Activated CD8-positive, alpha-beta T cell treated with anti-CD3 and anti-CD28 coated beads, Interleukin-2, amount 10 ng/mL, durations not matched to agents 7 days and 5 days (primary cell): ENCODE data around the gene DNASE1L2. TPM values are rescaled to one million over a fixed set of nuclear protein-coding genes. Genes with fewer than 3 reads are reported as not detected.

Source experiments
- ATAC-seq: fragments of 150-1000 bp; cut with Tn5 transposase; one replicate; pipeline ENCODE4 v1.10.0; 2021; ENCODE audit warnings: moderate library complexity
- CTCF ChIA-PET: fragments of 350-600 bp; sonication (Branson Sonifier 250); formaldehyde crosslinking; loops from one replicate; lab custom pipeline; 2021; ENCODE audit warnings: antibody characterized with exemption; lab: Charles Lee
- POLR2A ChIA-PET: fragments of 350-600 bp; sonication (Branson Sonifier 250); formaldehyde crosslinking; loops from one replicate; lab custom pipeline; 2021; ENCODE audit warnings: antibody characterized with exemption; lab: Charles Lee
- DNase-seq: peaks from one replicate; pipeline ENCODE4 v3.0.0-alpha.2; 2020
- H3K27ac Mint-ChIP-seq: one replicate; pipeline ENCODE4 v1.8.0; 2021; ENCODE audit warnings: mild to moderate bottlenecking, mixed read lengths
- H3K27me3 Mint-ChIP-seq: one replicate; pipeline ENCODE4 v1.8.0; 2021; ENCODE audit warnings: low read depth, mixed read lengths
- H3K36me3 Mint-ChIP-seq: one replicate; pipeline ENCODE4 v1.8.0; 2021; ENCODE audit warnings: low read depth, mixed read lengths
- H3K4me1 Mint-ChIP-seq: one replicate; pipeline ENCODE4 v1.8.0; 2021; ENCODE audit warnings: low read depth, mixed read lengths
- H3K4me3 Mint-ChIP-seq: one replicate; pipeline ENCODE4 v1.8.0; 2021; ENCODE audit warnings: mild to moderate bottlenecking, mixed read lengths
- H3K9me3 Mint-ChIP-seq: one replicate; pipeline ENCODE4 v1.8.0; 2022; ENCODE audit warnings: mixed read lengths; ENCODE audit not compliant: insufficient read depth
- total RNA-seq, 2 experiments: library from RNA; stranded (reverse); gene quantifications; one replicate each; pipeline ENCODE4 v1.2.3, GENCODE V29; 2021

The DNASE1L2 gene
- total RNA-seq, 2 experiments from 2014 or later, result 3.3 to 4.1 TPM

DNA sequence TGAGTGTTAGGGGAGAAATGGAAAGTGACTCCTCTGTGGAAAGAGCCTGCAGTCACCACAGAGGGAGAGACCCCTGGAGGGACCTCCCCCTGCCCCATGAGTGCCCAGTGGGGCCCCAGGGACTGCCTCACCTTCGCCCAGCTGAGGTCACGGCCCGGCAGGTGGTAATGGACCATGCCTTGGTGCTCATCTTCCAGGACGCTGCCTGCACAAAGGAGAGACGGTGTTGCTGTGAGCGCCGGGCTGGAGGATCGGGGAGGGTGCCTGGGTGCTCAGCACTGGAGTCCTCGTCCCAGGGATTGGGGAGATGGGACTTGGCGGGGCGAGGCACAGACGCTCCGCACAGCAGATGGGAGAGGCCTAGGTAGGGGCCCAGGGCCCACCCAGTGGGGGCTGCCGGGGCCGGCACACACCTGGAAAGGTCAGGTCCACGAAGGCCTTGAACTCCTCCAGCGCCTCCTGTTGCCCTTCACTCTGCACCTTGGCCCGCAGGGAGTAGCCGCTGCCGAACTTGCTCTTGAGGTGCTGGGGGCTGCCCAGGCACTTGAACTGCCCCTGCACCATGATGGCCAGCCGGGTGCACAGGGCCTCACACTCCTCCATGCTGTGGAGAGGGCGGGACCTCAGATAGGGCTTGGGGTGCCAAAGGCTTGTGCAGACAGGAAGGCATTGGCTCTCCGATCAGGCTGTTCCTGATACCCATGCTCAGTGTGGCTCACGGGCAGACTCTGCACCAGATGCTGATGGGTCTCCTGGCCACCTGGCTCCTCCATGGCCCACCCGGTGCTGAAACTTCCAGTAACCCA is 41.4 kb downstream of the DNASE1L2 start:
- CTCF ChIA-PET, result no interaction called here
- H3K36me3 Mint-ChIP-seq, result no peaks in the 10 kb centered on the region
- DNase-seq (no peak), ATAC-seq (no peak)
- POLR2A ChIA-PET, result no interaction called here
- H3K27ac Mint-ChIP-seq, result no peak overlapping the region
- no peaks in the 10 kb centered on the region for H3K27me3 Mint-ChIP-seq
- H3K4me1 Mint-ChIP-seq, result no peaks in the 10 kb centered on the region
- no peak overlapping the region for H3K4me3 Mint-ChIP-seq
- H3K9me3 Mint-ChIP-seq, result no peaks in the 10 kb centered on the region

- H3K4me3 Mint-ChIP-seq, result no peak overlapping the region
- H3K27me3 Mint-ChIP-seq, result no peaks in the 10 kb centered on the region
- POLR2A ChIA-PET, result interaction anchor here (1.3 kb wide), 1 partner anchor 9 kb away, joined by 3 read pairs; no protein-coding TSS in a partner anchor
- no peak overlapping the region for H3K27ac Mint-ChIP-seq
- H3K4me1 Mint-ChIP-seq, result no peaks in the 10 kb centered on the region
- H3K36me3 Mint-ChIP-seq, result no peaks in the 10 kb centered on the region
- no peak for ATAC-seq
- no peaks in the 10 kb centered on the region for H3K9me3 Mint-ChIP-seq
- CTCF ChIA-PET, result interaction anchor here (0.9 to 1.2 kb wide), 2 partner anchors 8 to 19 kb away, joined by 4 read pairs; no protein-coding TSS in a partner anchor
- DNase-seq, result no peak
Observed at GRCh38 chr16:2278272-2278608, 42.0 kb downstream of the DNASE1L2 start.

- POLR2A ChIA-PET, result interaction anchor here (1.1 to 1.3 kb wide), 2 partner anchors 9 to 10 kb away, joined by 3 read pairs; no protein-coding TSS in a partner anchor
- H3K27me3 Mint-ChIP-seq, result no peaks in the 10 kb centered on the region
- DNase-seq (no peak), ATAC-seq (no peak)
- CTCF ChIA-PET, result interaction anchor here (0.9 to 1.2 kb wide), 2 partner anchors 9 to 18 kb away, joined by 4 read pairs; no protein-coding TSS in a partner anchor
- H3K27ac Mint-ChIP-seq, result no peak overlapping the region
- H3K36me3 Mint-ChIP-seq, result no peaks in the 10 kb centered on the region
- H3K4me3 Mint-ChIP-seq, result no peak overlapping the region
- H3K9me3 Mint-ChIP-seq, result no peaks in the 10 kb centered on the region
- no peaks in the 10 kb centered on the region for H3K4me1 Mint-ChIP-seq
Observed at GRCh38 chr16:2278956-2279800, 42.9 kb downstream of the DNASE1L2 start.

- no peak for ATAC-seq
- CTCF ChIA-PET, result interaction anchor here (1.4 kb wide), 1 partner anchor 60 kb away, joined by 3 read pairs; the partner anchor contains the start of gene ABCA3
- POLR2A ChIA-PET, result interaction anchor here (1.1 to 1.4 kb wide), 2 partner anchors 8 to 233 kb away, joined by 3 read pairs; no protein-coding TSS in a partner anchor
- Mint-ChIP-seq H3K4me3 (no peak overlapping the region), H3K36me3 (no peaks in the 10 kb centered on the region), H3K27ac (no peak overlapping the region), H3K9me3 (no peaks in the 10 kb centered on the region), H3K4me1 (no peaks in the 10 kb centered on the region), H3K27me3 (no peaks in the 10 kb centered on the region)
- no peak for DNase-seq
Observed at GRCh38 chr16:2280461-2280860, 44.2 kb downstream of the DNASE1L2 start.

DNA sequence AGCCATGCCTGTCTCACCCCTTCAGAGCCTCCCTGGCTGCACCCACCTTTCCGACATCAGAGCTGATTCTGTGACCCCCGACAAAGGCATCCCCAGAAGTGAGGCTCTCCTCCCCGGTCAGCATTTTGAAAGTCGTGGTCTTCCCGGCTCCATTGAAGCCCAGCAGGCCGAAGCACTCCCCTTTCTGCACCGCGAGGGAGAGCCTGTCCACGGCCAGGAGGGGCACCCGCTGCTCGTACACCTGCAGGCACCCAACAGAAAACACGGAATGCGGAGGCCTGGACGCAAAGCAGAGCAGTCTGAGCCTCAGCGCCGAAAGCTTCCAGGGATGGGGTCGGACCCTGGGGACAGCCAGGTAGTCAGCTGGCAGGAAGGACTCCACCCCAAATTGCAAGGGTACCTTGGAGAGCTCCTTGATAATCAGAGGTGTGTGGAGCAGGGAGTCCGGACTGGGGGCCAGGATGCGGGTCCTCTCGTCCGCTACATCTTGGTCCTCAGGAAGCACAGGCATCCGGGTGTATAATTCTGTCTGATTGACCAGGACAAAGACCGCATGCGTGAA is 44.8 kb downstream of the DNASE1L2 start:
- H3K4me3 Mint-ChIP-seq, result no peak overlapping the region
- H3K4me1 Mint-ChIP-seq, result no peaks in the 10 kb centered on the region
- H3K27me3 Mint-ChIP-seq, result no peaks in the 10 kb centered on the region
- H3K27ac Mint-ChIP-seq, result no peak overlapping the region
- ChIA-PET POLR2A (interaction anchor here (0.6 to 1.4 kb wide), 2 partner anchors 232 to 672 kb away, joined by 3 to 5 read pairs; no protein-coding TSS in a partner anchor), CTCF (interaction anchor here (1.4 kb wide), 1 partner anchor 59 kb away, joined by 3 read pairs; the partner anchor contains the start of gene ABCA3)
- ATAC-seq (no peak), DNase-seq (no peak)
- no peaks in the 10 kb centered on the region for H3K36me3 Mint-ChIP-seq
- no peaks in the 10 kb centered on the region for H3K9me3 Mint-ChIP-seq

- Mint-ChIP-seq H3K36me3 (no peaks in the 10 kb centered on the region), H3K4me3 (no peak overlapping the region), H3K4me1 (no peaks in the 10 kb centered on the region), H3K9me3 (no peaks in the 10 kb centered on the region), H3K27ac (no peak overlapping the region), H3K27me3 (no peaks in the 10 kb centered on the region)
- ChIA-PET POLR2A (interaction anchor here (1.0 kb wide), 1 partner anchor 9 kb away, joined by 3 read pairs; no protein-coding TSS in a partner anchor), CTCF (no interaction called here)
- no peak for DNase-seq
- ATAC-seq, result no peak
Observed at GRCh38 chr16:2282262-2282661, 46.0 kb downstream of the DNASE1L2 start.

- H3K9me3 Mint-ChIP-seq, result no peaks in the 10 kb centered on the region
- H3K36me3 Mint-ChIP-seq, result no peaks in the 10 kb centered on the region
- POLR2A ChIA-PET, result interaction anchor here (1.0 kb wide), 1 partner anchor 9 kb away, joined by 3 read pairs; no protein-coding TSS in a partner anchor
- H3K27ac Mint-ChIP-seq, result no peak overlapping the region
- no peaks in the 10 kb centered on the region for H3K27me3 Mint-ChIP-seq
- ATAC-seq (no peak), DNase-seq (no peak)
- no peaks in the 10 kb centered on the region for H3K4me1 Mint-ChIP-seq
- H3K4me3 Mint-ChIP-seq, result no peak overlapping the region
- CTCF ChIA-PET, result no interaction called here
Observed at GRCh38 chr16:2282866-2283555, 46.8 kb downstream of the DNASE1L2 start.

- H3K36me3 Mint-ChIP-seq, result no peaks in the 10 kb centered on the region
- ChIA-PET CTCF (no interaction called here), POLR2A (no interaction called here)
- H3K4me1 Mint-ChIP-seq, result no peaks in the 10 kb centered on the region
- no peaks in the 10 kb centered on the region for H3K27me3 Mint-ChIP-seq
- H3K27ac Mint-ChIP-seq, result no peak overlapping the region
- H3K4me3 Mint-ChIP-seq, result no peak overlapping the region
- DNase-seq (no peak), ATAC-seq (no peak)
- H3K9me3 Mint-ChIP-seq, result no peaks in the 10 kb centered on the region
Observed at GRCh38 chr16:2284001-2284770, 47.9 kb downstream of the DNASE1L2 start.

DNA sequence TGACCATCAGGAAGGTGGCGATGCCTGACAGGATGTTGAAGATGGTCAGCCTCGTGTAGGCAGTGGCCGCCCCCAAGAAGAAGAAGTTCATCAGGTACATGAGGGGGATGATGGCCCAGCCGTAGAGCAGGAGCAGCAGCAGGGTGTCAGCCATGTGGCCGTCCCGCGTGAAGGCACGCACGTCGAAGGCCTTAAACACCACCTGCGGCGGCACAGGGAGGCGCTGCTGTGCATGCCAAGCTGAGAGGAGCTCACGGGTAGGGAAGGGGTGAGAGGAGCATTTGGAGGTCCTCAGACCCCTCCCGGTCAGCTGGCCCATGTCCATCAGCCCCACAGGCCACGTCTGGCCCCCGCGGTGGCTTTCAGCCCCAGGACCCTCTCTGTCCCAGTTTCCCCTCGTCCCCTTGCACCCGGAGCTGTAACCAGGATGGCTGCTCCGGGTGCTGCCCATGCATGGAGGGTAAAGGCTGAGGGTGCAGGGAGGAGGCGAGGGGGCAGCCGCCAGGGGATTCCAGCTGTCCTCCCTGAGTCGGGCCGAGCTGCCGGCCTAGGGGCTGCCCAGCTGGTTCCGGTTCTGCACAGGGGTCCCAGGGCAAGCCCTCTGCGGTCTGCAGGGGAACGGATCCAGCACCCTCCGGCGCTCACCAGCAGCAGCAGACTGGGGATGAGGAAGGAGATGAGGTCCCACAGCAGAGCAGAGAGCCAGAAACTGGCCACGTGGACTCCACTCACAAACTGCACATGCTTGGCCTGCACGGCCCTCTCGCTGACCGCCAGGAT is 48.7 kb downstream of the DNASE1L2 start:
- POLR2A ChIA-PET, result no interaction called here
- Mint-ChIP-seq H3K9me3 (no peaks in the 10 kb centered on the region), H3K27ac (no peak overlapping the region), H3K27me3 (no peaks in the 10 kb centered on the region), H3K36me3 (no peaks in the 10 kb centered on the region), H3K4me3 (no peak overlapping the region), H3K4me1 (no peaks in the 10 kb centered on the region)
- ATAC-seq (no peak), DNase-seq (no peak)
- CTCF ChIA-PET, result no interaction called here

DNA sequence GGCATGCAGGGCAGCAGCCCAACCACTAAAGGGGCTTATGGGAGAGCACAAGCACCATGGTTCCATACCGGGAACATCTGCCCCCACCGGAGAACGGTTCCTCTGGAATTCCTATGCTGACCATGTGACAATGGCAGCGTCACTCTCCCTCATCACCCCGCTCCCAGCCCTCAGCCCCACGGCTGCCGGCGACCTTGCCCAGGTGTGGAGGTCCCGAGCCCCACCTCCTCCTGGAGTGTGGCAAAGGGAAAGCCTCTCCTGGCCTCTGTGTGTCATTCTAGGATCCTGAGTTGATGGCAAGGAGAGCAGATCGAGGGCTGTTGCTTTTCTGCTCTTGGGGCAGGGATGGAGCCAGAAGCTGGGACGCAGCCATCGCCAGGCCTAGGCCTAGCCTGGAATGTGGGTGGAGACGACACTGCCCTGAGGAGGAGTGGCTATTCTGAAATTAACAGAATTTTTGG is 49.5 kb downstream of the DNASE1L2 start:
- ATAC-seq (no peak), DNase-seq (no peak)
- no peaks in the 10 kb centered on the region for H3K27me3 Mint-ChIP-seq
- no peak overlapping the region for H3K27ac Mint-ChIP-seq
- POLR2A ChIA-PET, result no interaction called here
- CTCF ChIA-PET, result no interaction called here
- H3K9me3 Mint-ChIP-seq, result no peaks in the 10 kb centered on the region
- H3K4me1 Mint-ChIP-seq, result no peaks in the 10 kb centered on the region
- no peak overlapping the region for H3K4me3 Mint-ChIP-seq
- no peaks in the 10 kb centered on the region for H3K36me3 Mint-ChIP-seq
